Cerebellar nuclear complex (tissue), 1 donor: ENCODE measurements around the gene GNB1L.

Source experiments
- DNase-seq, 2 experiments: peaks; one replicate each; lab custom pipeline; 2025; lab: John Stamatoyannopoulos, UW

Gene GNB1L

GRCh38 chr22:19808873-19809478 lies 45.7 kb downstream of the GNB1L start:
- no peak for DNase-seq

- DNase-seq, result no peak
These were observed 46.5 kb downstream of the GNB1L start for GRCh38 chr22:19807914-19808872.

- no peak for DNase-seq
These were observed 47.3 kb downstream of the GNB1L start for GRCh38 chr22:19807161-19807913.

- no peak for DNase-seq
These were observed 48.2 kb downstream of the GNB1L start for GRCh38 chr22:19806213-19807160.

- DNase-seq, result no peak
These were observed 48.9 kb downstream of the GNB1L start for GRCh38 chr22:19805821-19806212.

GRCh38 chr22:19803736-19804267 lies 50.9 kb downstream of the GNB1L start:
- DNase-seq, result no peak

- no peak for DNase-seq
These were observed 51.6 kb downstream of the GNB1L start for GRCh38 chr22:19802894-19803735.

GRCh38 chr22:19802001-19802893 lies 52.4 kb downstream of the GNB1L start:
- no peak for DNase-seq

- DNase-seq, result no peak
These were observed 53.2 kb downstream of the GNB1L start for GRCh38 chr22:19801340-19802000.

GRCh38 chr22:19800761-19801244 lies 53.9 kb downstream of the GNB1L start:
- DNase-seq, result no peak

GRCh38 chr22:19800306-19800705 lies 54.4 kb downstream of the GNB1L start:
- no peak for DNase-seq

- no peak for DNase-seq
These were observed 55.1 kb downstream of the GNB1L start for GRCh38 chr22:19799322-19800190.

- no peak for DNase-seq
These were observed 55.8 kb downstream of the GNB1L start for GRCh38 chr22:19798891-19799293.

GRCh38 chr22:19798003-19798665 lies 56.5 kb downstream of the GNB1L start:
- no peak for DNase-seq

GRCh38 chr22:19797086-19798002 lies 57.3 kb downstream of the GNB1L start:
- DNase-seq, result no peak

GRCh38 chr22:19796160-19796559 lies 58.5 kb downstream of the GNB1L start:
- no peak for DNase-seq
